Measurements from ENCODE around the gene PATE2.

PATE2 gene

GRCh38 chr11:125763483-125763882, 15.1 kb downstream of the PATE2 start:
- DNase-seq (ENCODE audit: low spot score): no peak
- TF ChIP-seq, protein P1, sequence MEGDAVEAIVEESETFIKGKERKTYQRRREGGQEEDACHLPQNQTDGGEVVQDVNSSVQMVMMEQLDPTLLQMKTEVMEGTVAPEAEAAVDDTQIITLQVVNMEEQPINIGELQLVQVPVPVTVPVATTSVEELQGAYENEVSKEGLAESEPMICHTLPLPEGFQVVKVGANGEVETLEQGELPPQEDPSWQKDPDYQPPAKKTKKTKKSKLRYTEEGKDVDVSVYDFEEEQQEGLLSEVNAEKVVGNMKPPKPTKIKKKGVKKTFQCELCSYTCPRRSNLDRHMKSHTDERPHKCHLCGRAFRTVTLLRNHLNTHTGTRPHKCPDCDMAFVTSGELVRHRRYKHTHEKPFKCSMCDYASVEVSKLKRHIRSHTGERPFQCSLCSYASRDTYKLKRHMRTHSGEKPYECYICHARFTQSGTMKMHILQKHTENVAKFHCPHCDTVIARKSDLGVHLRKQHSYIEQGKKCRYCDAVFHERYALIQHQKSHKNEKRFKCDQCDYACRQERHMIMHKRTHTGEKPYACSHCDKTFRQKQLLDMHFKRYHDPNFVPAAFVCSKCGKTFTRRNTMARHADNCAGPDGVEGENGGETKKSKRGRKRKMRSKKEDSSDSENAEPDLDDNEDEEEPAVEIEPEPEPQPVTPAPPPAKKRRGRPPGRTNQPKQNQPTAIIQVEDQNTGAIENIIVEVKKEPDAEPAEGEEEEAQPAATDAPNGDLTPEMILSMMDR (IDR thresholded peaks at IDR 0.05; ENCODE audit: extremely low read depth, missing control alignments): no peak

DNA sequence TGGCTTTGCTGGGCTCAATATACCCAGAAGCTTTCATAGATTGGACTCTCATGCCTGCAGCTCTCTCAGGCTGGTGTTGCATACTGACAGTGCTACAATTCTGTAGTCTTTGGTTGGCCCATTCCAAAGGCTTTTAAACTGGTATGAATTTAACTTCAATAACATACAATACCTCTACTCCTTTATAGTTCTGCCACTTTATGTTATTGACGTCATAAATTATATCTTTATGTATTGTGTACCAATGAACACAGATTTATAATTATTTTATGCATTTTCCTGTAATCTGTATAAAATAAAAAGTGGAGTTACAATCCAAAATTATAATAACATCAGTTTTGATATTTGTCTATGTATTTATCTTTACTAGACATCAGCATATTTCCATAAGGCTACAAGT, 16.2 kb downstream of the PATE2 start:
- no peak for DNase-seq (ENCODE audit: low spot score)
- TF ChIP-seq, protein P1 (IDR thresholded peaks at IDR 0.05; ENCODE audit: extremely low read depth, missing control alignments): no peak

DNA sequence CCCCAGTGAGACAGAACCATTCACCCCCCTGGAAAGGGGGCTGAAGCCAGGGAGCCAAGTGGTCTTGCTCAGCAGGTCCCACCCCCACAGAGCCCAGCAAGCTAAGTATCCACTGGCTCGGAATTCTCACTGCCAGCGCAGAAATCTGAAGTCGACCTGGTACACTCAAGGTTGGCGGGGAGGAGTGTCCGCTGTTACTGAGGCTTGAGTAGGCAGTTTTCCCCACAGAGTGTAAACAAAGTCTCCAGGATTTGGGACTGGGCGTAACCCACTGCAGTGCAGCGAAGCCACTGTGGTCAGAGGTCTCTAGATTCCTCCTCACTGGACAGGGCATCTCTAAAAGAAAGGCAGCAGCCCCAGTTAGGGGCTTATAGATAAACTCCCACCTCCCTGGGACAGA, 22.6 kb downstream of the PATE2 start:
- TF ChIP-seq, protein P1 (IDR thresholded peaks at IDR 0.05; ENCODE audit: extremely low read depth, missing control alignments): no peak
- DNase-seq (ENCODE audit: low spot score): no peak

DNA sequence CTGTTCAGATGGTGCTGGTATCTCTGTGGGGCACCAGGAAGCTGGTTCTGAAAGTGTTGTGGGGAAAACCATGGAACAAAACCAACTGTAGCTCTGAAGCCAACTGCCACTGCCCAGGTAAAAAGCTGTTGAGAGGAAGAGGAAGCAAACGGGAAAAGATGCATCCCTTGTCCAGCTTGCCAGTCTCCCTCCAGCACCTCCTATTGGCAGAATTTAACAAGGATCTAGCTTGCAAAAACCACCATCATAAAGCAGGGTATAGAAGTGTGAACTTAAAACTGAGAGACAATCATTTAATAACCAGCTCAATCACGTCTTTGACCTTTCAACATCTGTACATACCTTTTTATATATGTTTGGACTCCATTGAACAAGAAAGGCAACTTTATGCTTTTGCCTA, 28.0 kb downstream of the PATE2 start:
- TF ChIP-seq, protein P1 (IDR thresholded peaks at IDR 0.05; ENCODE audit: extremely low read depth, missing control alignments): no peak
- no peak for DNase-seq (ENCODE audit: low spot score)

GRCh38 chr11:125745979-125746378, 32.6 kb downstream of the PATE2 start, which contains the start of gene PATE1:
PATE1 (plus strand) TSS chr11:125746279; CDS start chr11:125746305, 26 bp downstream.
- TF ChIP-seq, protein P1 (IDR thresholded peaks at IDR 0.05; ENCODE audit: extremely low read depth, missing control alignments): no peak

GRCh38 chr11:125743681-125744080, 34.9 kb downstream of the PATE2 start:
- TF ChIP-seq, protein P1 (IDR thresholded peaks at IDR 0.05; ENCODE audit: extremely low read depth, missing control alignments): no peak
- no peak for DNase-seq (ENCODE audit: low spot score)

More at GRCh38 chr11:125745979-125746378, 32.6 kb downstream of the PATE2 start, which contains the start of gene PATE1:
- DNase-seq (ENCODE audit: low spot score): no peak

DNA sequence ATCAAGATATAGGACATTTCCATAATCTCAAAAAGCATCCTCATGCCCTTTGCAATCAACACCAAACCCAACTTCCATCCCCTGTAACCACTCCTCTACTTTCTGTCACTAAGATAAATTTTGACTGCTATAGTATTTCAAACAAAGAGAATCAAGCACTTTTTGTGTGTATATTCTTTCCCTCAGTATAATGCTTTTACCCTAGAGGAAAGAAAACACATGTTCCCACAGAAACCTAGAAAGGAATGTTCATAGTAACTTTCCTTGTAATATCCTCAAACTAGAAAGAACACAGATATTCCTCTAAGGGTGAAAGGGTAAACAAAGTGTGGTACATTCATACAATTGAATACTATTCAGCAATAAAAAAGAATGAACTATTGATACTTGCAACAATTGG, 38.0 kb downstream of the PATE2 start:
- no peak for DNase-seq (ENCODE audit: low spot score)
- TF ChIP-seq, protein P1 (IDR thresholded peaks at IDR 0.05; ENCODE audit: extremely low read depth, missing control alignments): no peak

Measured in GM20000 (cell line).